HCT116 (cell line): ENCODE measurements around the gene IQCH.
"Not testable (repeated sequence)": the region's sequence is repeated elsewhere in the genome, so short reads cannot be mapped to it uniquely, and the experiment has no call there.

ENCODE experiments used
- CEBPB ChIP-seq: IDR thresholded peaks from 2 replicates; pipeline ENCODE4 v1.6.1; 2012; ENCODE audit warnings: low read depth
- CTCF ChIP-seq, 3 experiments: fragments of 200-600 bp in 1 of 3; sonication (generic) in 1 of 3; IDR thresholded peaks in 2 of 3; conservative IDR thresholded peaks in 1 of 3; 2 replicates each; pipeline ENCODE4 v1.5.1; 2012 to 2017; ENCODE audit warnings: low read depth in 2 of 3, low read length in 2 of 3, antibody characterized with exemption in 1 of 3, borderline replicate concordance in 1 of 3, control low read depth in 1 of 3, mild to moderate bottlenecking in 1 of 3, mixed read lengths in 1 of 3, mixed run types in 1 of 3, moderate library complexity in 1 of 3; ENCODE audit not compliant: insufficient read depth in 1 of 3
- EZH2 ChIP-seq: fragments of 200-600 bp; sonication (generic); IDR thresholded peaks from 2 replicates; pipeline ENCODE4 v1.6.1; 2017; ENCODE audit warnings: antibody characterized with exemption, mixed run types
- POLR2A ChIP-seq: IDR thresholded peaks from 2 replicates; pipeline ENCODE4 v1.7.0; 2011; ENCODE audit warnings: borderline replicate concordance; ENCODE audit not compliant: insufficient read depth, insufficient read length; ENCODE audit errors: extremely low read depth
- RAD21 ChIP-seq: IDR thresholded peaks from 2 replicates; pipeline ENCODE4 v1.6.1; 2012; ENCODE audit warnings: low read depth, mild to moderate bottlenecking
- REST ChIP-seq: IDR thresholded peaks from 2 replicates; pipeline ENCODE4 v1.6.1; 2012; ENCODE audit warnings: low read depth
- ZNF274 ChIP-seq: fragments of 200-500 bp; sonication (Bioruptor generic); IDR thresholded peaks from 2 replicates; pipeline ENCODE4 v1.6.1; 2014; ENCODE audit warnings: mild to moderate bottlenecking, low read depth, low read length, inconsistent platforms
- TF ChIP-seq, protein P1 (sequence below): IDR thresholded peaks from 2 replicates; pipeline ENCODE4 v1.6.1; 2012
- TF ChIP-seq, protein P2 (sequence below): IDR thresholded peaks from 2 replicates; pipeline ENCODE4 v1.6.1; 2011; ENCODE audit warnings: mild to moderate bottlenecking, low read length, moderate library complexity; ENCODE audit not compliant: insufficient replicate concordance; ENCODE audit errors: extremely low read depth

DNA sequence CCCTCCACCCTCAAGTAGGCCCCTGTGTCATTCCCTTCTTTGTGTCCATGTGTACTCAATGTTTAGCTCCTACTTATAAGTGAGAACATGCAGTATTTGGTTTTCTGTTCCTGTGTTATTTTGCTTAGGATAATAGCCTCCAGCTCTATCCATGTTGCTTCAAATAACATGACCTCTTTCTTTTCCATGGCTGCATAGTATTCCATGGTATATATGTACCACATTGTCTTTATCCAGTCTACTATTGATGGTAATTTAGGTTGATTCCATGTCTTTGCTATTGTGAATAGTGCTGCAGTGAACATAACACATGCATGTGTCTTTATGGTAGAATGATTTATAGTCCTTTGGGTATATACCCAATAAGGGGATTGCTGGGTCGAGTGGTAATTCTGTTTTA lies 109.1 kb downstream of the IQCH start:
- not testable (repeated sequence) for TF ChIP-seq CTCF (IDR thresholded peaks at IDR 0.05 in 2 of 3, conservative IDR thresholded peaks at IDR 0.05 in 1 of 3; ENCODE audit: borderline replicate concordance in 1 of 3, insufficient read depth in 1 of 3, low read depth in 2 of 3, low read length in 2 of 3); REST; CEBPB; ZNF274; POLR2A; RAD21; EZH2
- TF ChIP-seq, protein P1, sequence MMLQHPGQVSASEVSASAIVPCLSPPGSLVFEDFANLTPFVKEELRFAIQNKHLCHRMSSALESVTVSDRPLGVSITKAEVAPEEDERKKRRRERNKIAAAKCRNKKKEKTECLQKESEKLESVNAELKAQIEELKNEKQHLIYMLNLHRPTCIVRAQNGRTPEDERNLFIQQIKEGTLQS, result not testable (repeated sequence)
- TF ChIP-seq, protein P2, sequence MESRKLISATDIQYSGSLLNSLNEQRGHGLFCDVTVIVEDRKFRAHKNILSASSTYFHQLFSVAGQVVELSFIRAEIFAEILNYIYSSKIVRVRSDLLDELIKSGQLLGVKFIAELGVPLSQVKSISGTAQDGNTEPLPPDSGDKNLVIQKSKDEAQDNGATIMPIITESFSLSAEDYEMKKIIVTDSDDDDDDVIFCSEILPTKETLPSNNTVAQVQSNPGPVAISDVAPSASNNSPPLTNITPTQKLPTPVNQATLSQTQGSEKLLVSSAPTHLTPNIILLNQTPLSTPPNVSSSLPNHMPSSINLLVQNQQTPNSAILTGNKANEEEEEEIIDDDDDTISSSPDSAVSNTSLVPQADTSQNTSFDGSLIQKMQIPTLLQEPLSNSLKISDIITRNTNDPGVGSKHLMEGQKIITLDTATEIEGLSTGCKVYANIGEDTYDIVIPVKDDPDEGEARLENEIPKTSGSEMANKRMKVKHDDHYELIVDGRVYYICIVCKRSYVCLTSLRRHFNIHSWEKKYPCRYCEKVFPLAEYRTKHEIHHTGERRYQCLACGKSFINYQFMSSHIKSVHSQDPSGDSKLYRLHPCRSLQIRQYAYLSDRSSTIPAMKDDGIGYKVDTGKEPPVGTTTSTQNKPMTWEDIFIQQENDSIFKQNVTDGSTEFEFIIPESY, result not testable (repeated sequence)
